ENCODE results near the gene TRMT2A.
"Not testable (repeated sequence)": the region's sequence is repeated elsewhere in the genome, so short reads cannot be mapped to it uniquely, and the experiment has no call there.

Gene TRMT2A, protein sequence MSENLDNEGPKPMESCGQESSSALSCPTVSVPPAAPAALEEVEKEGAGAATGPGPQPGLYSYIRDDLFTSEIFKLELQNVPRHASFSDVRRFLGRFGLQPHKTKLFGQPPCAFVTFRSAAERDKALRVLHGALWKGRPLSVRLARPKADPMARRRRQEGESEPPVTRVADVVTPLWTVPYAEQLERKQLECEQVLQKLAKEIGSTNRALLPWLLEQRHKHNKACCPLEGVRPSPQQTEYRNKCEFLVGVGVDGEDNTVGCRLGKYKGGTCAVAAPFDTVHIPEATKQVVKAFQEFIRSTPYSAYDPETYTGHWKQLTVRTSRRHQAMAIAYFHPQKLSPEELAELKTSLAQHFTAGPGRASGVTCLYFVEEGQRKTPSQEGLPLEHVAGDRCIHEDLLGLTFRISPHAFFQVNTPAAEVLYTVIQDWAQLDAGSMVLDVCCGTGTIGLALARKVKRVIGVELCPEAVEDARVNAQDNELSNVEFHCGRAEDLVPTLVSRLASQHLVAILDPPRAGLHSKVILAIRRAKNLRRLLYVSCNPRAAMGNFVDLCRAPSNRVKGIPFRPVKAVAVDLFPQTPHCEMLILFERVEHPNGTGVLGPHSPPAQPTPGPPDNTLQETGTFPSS

DNA sequence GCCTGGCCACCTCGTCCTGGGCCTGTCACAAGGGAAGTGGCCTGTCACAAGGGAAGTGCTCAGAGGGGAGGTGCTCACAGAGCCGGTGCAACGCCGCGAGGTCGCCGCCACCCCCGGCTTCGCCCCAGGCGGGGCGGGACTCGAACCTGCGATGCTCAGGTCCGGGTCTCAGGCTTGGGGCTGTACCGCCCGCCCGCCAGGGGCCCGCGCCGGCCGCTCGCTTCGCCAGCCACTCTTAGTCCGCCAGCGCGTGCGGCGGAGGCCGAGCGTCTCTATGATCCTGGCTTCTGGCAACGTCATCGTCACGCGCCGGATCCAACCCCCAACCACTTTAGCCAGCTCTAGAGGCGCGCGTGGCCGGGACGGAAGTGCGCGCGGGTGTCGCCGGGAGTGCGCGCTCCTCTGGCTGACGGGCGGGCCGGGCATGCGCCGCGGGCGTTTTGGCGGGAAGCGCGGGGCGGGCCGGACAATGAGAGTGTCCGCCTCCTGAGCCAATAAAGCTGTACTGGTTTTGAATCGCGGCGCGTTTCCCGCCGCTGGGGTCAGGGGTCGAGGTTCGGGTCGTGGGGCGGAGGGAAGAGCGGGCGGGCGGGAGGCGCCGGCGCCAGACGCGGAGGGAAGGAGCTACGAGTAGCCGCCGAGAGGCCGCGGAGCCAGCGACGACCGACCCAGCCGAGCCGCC lies at the start of gene TRMT2A:
Gene TRMT2A (minus strand): TSS at position 276 of the 682 bp plus-strand sequence. CDS start 320 bp downstream, outside the sequence.
- peak; percentile 95 to 99 for DNase-seq

- DNase-seq = no peak
These were observed 49.7 kb upstream of the TRMT2A start for GRCh38 chr22:20166703-20167102.

DNA sequence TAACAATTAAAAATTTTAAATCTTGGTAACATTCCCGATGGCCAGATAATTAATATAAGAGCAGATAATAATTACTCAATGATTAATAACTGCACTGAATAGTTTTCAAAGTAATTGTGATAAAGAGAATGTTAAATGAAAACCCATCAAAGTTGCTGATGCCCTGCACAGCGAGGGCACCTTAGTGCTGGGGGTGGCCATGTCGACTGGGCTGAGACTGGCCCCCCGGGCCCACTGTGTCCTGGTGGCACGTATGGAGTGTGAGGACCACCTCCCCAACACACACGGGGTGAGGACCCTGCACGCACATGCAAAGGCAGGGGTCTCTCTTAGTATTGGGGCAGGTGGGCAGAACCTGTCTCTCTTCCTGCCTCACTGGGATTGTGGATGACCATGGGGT lies 48.9 kb upstream of the TRMT2A start:
- no peak for DNase-seq

DNA sequence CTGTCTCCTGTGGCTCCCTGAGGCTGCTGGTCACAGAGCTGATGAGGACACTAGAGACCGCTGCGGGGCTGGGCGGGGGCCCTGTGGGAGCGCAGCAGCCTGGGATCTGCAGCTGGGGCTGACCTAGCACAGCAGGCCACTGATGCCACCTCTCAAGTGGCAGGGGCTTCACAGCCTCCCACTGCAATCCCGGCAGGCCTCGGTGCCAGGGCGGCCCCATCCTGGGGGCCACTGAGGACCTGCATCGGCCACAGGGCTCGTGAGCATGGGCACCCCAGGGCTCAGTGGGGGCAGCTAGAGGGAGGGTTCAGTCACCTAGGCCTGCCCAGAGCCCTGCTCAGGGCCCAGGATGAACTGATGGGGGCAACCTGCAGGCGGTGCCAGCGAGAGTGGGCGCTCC lies 48.4 kb upstream of the TRMT2A start:
- DNase-seq = no peak

- no peak for DNase-seq
These were observed 47.8 kb upstream of the TRMT2A start for GRCh38 chr22:20164863-20165262.

DNA sequence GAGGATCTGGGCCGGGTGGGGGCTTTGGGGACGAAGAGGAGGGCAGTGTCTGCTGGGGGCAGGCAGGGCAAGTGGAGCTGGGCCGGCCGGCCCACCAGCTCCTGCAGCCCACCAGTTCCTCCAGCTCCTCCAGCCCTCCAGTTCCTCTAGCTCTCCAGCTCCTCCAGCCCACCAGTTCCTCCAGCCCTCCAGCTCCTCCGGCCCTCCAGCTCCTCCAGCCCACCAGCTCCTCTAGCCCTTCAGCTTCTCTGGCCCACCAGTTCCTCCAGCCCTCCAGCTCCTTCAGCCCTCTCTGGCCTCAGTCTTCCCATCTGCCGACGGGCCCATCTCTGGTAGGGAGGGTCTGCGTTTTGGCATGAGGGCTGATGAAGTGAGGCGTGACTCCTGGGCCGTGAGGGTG lies 43.0 kb upstream of the TRMT2A start:
- DNase-seq = no peak

GRCh38 chr22:20159531-20159930 lies 42.5 kb upstream of the TRMT2A start:
- DNase-seq = not testable (repeated sequence)

- DNase-seq = no peak
These were observed 42.0 kb upstream of the TRMT2A start for GRCh38 chr22:20159076-20159475.

DNA sequence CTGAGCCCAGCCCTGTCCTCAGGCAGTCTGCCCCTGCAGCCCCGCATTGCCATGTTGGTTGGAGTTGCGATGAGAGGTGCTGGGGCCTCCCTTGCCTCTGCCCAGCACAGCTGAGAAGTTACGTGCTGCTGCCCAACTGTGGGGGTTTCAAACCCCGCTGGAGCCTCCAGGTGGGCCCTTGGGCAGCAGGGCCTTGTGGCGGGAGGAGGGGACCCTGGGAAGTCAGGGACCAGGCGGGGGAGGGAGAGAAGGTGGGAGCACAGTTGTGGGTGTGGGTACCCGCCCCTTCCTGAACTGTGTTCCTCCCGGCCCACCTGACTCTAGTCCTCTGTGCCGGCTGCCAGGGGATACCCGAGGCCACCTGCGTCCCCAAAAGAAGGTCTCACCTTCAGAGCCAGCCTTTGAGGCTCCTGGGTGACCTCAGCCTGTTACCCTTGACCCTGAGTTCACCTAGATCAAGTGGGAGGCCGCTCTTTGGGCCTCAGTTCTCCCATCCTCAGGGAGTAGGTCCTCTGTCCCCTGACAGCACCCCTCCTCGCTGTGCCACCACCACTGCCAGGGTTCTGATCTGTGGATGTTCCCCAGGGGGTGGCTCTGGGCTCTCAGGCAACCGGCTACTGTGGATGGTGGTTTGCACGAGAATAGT lies 41.5 kb upstream of the TRMT2A start:
- no peak for DNase-seq

GRCh38 chr22:20157430-20158183 lies 40.6 kb upstream of the TRMT2A start:
- no peak for DNase-seq

GRCh38 chr22:20156611-20157429 lies 39.8 kb upstream of the TRMT2A start:
- DNase-seq = peak; percentile 63 to 89

DNA sequence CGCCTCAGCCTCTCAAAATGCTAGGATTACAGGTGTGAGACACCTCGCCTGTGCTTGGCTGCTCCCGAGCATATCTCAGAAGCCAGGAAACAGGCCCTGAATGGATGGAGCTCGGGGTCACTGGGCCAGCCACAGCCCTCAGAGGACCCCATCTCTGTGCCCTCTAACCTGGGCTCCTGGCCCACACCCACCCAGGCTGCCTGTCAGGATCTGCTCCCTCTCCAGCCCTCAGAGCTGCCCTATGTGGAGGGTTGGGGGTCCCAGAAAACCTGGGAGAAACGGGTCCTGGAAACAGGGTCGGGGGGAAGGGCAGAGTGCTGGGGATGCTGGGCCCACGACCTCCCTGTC lies 39.0 kb upstream of the TRMT2A start:
- DNase-seq = no peak

GRCh38 chr22:20155330-20156041 lies 38.5 kb upstream of the TRMT2A start:
- peak in 1 of 2 donors; percentile 30 for DNase-seq

DNA sequence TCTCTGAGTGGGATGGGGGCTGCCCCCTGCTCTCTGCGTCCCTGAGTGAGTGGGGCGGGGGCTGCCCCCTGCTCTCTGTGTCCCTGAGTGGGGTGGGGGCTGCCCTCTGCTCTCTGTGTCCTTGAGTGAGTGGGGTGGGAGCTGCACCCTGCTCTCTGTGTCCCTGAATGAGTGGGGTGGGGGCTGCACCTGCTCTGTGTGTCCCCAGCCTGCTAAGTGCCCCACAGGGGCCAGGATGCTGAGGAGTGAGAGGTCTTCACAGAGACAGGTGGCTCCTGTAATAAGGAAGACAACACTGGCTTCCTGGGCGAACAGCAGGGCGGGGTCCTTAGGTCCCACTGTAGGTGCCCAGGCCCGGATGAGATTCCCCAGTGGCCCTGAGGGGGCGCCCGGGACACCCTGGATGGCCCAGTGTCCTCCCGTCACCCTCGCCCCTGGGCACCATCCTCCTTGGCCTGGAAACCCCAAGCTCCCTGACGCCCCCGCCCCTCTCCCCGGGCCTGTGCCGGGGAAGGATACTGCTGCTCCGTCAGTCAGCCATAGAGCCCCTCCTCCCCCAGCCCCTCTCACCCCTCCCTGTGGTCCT lies 37.7 kb upstream of the TRMT2A start:
- DNase-seq = no peak

DNA sequence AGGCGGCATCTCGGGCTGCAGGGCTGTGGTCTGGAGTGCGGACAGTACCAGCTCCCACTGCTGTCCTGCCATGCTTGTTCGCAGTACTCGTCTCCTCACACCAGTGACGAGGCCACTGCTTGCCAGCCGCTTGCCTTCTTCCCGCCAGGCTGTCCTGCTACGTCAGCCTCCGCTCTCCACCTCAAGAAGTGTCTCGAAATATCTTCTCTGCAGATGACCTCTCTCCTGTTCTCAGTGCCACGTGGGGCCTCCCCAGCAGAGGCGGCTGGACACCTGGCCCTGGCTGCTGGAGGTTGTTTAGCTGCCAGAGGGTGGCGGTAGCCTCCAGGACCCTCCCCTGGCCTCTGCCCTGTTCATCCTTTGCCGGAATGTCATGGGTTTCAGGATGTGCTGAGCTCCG lies 36.9 kb upstream of the TRMT2A start:
- DNase-seq = no peak

DNA sequence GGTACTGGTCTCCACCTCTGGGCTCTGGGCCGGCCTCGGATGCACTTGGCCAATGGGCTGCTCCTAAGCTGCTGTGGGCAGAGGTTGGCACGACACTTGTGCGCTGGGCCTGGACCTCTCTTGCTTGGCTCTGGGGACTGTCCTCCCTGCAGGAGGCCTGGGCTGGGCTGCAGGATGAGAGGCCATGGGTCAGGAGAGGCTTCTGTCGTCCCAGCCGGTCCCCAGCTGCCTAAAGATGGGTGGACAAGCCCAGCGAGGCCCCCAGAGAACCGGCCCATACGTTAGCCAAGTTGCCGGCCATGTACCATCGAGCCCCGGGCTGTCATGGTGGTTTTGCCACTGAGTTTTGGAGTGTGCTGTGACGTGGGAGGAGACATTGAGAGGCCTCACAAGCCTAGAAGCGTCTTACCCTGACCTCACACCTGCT lies 35.5 kb upstream of the TRMT2A start:
- no peak for DNase-seq

- no peak for DNase-seq
These were observed 34.2 kb upstream of the TRMT2A start for GRCh38 chr22:20151276-20151588.

GRCh38 chr22:20150381-20151275 lies 33.6 kb upstream of the TRMT2A start, which contains the start of gene CCDC188:
Gene CCDC188, minus strand, starts transcription at chr22:20151055. Its CDS starts 69 bp downstream, at chr22:20150986.
- DNase-seq = no peak
